ENCODE measurements around the gene KIF13A. TPM values are rescaled to one million over a fixed set of nuclear protein-coding genes. Genes with fewer than 3 reads are reported as not detected.

Gene KIF13A
- total RNA-seq, 2 experiments from 2014 or later, result 0.91 to 1.4 TPM

- Mint-ChIP-seq H3K4me1 (ENCODE audit: low read depth) (no peaks in the 10 kb centered on the region), H3K4me3 (no peak overlapping the region), H3K27me3 (peaks cover 16% of the 10 kb centered on the region), H3K36me3 (ENCODE audit: low read depth) (no peaks in the 10 kb centered on the region), H3K27ac (no peak overlapping the region), H3K9me3 (no peaks in the 10 kb centered on the region)
- intact Hi-C loops (cut with DNase I, micrococcal nuclease), result no loop called here
- H3K36me3 ChIP-seq (ENCODE audit: insufficient read depth, low read length), result no peaks in the 10 kb centered on the region
- H3K9me3 ChIP-seq (ENCODE audit: control insufficient read depth in 1 of 2, insufficient read depth in 1 of 2, low read length in 2 of 2), result no peaks in the 10 kb centered on the region
- no peaks in the 10 kb centered on the region for H3K27me3 ChIP-seq (ENCODE audit: control insufficient read depth in 1 of 2, insufficient read depth in 2 of 2, low read length in 2 of 2)
- no peak for DNase-seq
- ATAC-seq (ENCODE audit: poor library complexity), result no peak
- POLR2A ChIA-PET, result no interaction called here
- TF ChIP-seq, protein P1, sequence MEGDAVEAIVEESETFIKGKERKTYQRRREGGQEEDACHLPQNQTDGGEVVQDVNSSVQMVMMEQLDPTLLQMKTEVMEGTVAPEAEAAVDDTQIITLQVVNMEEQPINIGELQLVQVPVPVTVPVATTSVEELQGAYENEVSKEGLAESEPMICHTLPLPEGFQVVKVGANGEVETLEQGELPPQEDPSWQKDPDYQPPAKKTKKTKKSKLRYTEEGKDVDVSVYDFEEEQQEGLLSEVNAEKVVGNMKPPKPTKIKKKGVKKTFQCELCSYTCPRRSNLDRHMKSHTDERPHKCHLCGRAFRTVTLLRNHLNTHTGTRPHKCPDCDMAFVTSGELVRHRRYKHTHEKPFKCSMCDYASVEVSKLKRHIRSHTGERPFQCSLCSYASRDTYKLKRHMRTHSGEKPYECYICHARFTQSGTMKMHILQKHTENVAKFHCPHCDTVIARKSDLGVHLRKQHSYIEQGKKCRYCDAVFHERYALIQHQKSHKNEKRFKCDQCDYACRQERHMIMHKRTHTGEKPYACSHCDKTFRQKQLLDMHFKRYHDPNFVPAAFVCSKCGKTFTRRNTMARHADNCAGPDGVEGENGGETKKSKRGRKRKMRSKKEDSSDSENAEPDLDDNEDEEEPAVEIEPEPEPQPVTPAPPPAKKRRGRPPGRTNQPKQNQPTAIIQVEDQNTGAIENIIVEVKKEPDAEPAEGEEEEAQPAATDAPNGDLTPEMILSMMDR (IDR thresholded peaks at IDR 0.05), result no peak
- CTCF ChIA-PET, result no interaction called here
- no peak overlapping the region for H3K27ac ChIP-seq (ENCODE audit: low read depth in 1 of 2, low read length in 2 of 2)
- no peaks in the 10 kb centered on the region for H3K4me1 ChIP-seq (ENCODE audit: insufficient read depth, low read length)
- H3K4me3 ChIP-seq (ENCODE audit: low read length), result no peak overlapping the region
These were observed 108.7 kb downstream of the KIF13A start for GRCh38 chr6:17878734-17879133.

DNA sequence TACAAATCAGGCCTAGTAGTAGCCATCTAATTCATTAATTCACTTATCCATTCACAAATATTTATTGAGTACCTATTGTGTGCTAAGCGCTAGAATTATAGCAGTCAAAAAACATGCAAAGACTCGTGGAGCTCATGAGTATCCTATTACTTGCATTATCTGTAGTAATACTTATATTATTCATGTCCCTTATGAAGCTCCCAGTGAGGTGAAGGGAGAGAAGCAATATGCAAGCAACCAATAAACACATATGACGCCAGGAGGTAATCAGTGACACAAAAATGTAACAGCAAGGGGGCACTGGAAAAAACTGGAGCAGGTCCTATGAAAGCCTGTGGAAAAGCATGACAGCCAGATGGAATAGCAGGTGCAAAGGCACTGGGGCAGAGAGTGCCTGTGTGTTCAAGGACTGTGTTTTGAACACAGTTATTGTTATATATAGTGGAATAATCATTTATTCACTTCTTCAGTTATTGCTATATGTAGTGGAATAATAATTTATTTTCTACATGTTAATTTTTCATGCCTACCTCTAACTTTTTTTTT is 109.5 kb downstream of the KIF13A start:
- Mint-ChIP-seq H3K27me3 (peaks cover 16% of the 10 kb centered on the region), H3K4me3 (no peak overlapping the region), H3K36me3 (ENCODE audit: low read depth) (no peaks in the 10 kb centered on the region), H3K4me1 (ENCODE audit: low read depth) (no peaks in the 10 kb centered on the region), H3K27ac (no peak overlapping the region), H3K9me3 (no peaks in the 10 kb centered on the region)
- DNase-seq (no peak), ATAC-seq (ENCODE audit: poor library complexity) (no peak)
- Histone ChIP-seq H3K27me3 (ENCODE audit: control insufficient read depth in 1 of 2, insufficient read depth in 2 of 2, low read length in 2 of 2) (no peaks in the 10 kb centered on the region), H3K4me3 (ENCODE audit: low read length) (no peak overlapping the region), H3K9me3 (ENCODE audit: control insufficient read depth in 1 of 2, insufficient read depth in 1 of 2, low read length in 2 of 2) (no peaks in the 10 kb centered on the region), H3K4me1 (ENCODE audit: insufficient read depth, low read length) (no peaks in the 10 kb centered on the region), H3K36me3 (ENCODE audit: insufficient read depth, low read length) (no peaks in the 10 kb centered on the region), H3K27ac (ENCODE audit: low read depth in 1 of 2, low read length in 2 of 2) (no peak overlapping the region)
- TF ChIP-seq, protein P1 (IDR thresholded peaks at IDR 0.05), result no peak
- intact Hi-C loops (cut with DNase I, micrococcal nuclease), result no loop called here
- ChIA-PET POLR2A (no interaction called here), CTCF (no interaction called here)

DNA sequence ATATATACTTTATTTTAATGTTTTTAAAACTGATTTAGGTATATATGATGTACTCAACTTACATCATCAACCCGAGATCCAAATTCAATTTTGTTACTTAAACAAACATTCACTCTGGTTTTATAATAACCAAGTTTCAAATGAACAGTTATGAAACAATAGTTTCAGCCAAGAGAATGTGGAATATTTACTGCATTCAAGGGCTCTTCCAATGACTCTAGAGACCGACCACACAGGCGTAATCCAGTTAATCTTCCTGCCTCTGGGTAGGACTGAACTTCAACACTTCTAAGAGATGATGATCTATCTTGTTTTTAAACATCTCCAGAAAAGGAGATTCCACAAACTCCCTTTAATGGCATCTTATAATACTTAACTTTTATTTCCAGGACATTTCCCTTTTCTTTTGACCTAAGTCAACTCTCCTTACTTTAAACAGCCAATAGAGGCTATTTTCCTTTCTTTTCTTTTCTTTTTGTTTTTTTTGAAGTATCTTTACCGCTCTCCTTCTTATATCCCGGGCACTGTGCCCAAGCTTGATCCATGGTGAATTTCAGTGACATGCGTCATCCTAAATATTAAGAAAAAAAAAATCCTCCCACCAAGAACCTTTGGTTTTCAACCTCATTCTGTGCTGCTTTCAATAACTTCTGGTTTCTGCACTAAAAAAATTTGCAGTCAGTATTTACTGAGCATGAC is 110.1 kb downstream of the KIF13A start:
- no peaks in the 10 kb centered on the region for H3K4me1 ChIP-seq (ENCODE audit: insufficient read depth, low read length)
- POLR2A ChIA-PET, result no interaction called here

More for the DNA sequence above, 110.1 kb downstream of the KIF13A start:
- no peaks in the 10 kb centered on the region for H3K36me3 ChIP-seq (ENCODE audit: insufficient read depth, low read length)
- no peak for ATAC-seq (ENCODE audit: poor library complexity)
- no peak overlapping the region for H3K4me3 Mint-ChIP-seq
- no peak overlapping the region for H3K27ac ChIP-seq (ENCODE audit: low read depth in 1 of 2, low read length in 2 of 2)
- H3K27ac Mint-ChIP-seq, result no peak overlapping the region
- H3K27me3 Mint-ChIP-seq, result peaks cover 16% of the 10 kb centered on the region
- H3K9me3 Mint-ChIP-seq, result no peaks in the 10 kb centered on the region
- H3K4me3 ChIP-seq (ENCODE audit: low read length), result no peak overlapping the region
- no peaks in the 10 kb centered on the region for H3K4me1 Mint-ChIP-seq (ENCODE audit: low read depth)
- DNase-seq, result no peak
- CTCF ChIA-PET, result no interaction called here
- H3K27me3 ChIP-seq (ENCODE audit: control insufficient read depth in 1 of 2, insufficient read depth in 2 of 2, low read length in 2 of 2), result no peaks in the 10 kb centered on the region
- TF ChIP-seq, protein P1 (IDR thresholded peaks at IDR 0.05), result no peak
- H3K9me3 ChIP-seq (ENCODE audit: control insufficient read depth in 1 of 2, insufficient read depth in 1 of 2, low read length in 2 of 2), result no peaks in the 10 kb centered on the region
- no peaks in the 10 kb centered on the region for H3K36me3 Mint-ChIP-seq (ENCODE audit: low read depth)
- intact Hi-C loops (cut with DNase I, micrococcal nuclease), result no loop called here

Data from CD4-positive, alpha-beta T cell (primary cell).